Kidney tubule cell (primary cell): ENCODE measurements around the gene ARF4.
A peak's percentile ranks its signal among the peaks of the same experiment; 100 is the strongest.

ENCODE experiments used
- DNase-seq: peaks from one replicate; pipeline ENCODE4 v3.0.0-alpha.2; 2018; ENCODE audit warnings: low spot score

The ARF4 gene

GRCh38 chr3:57577801-57578200 lies 19.3 kb downstream of the ARF4 start:
- no peak for DNase-seq

GRCh38 chr3:57575966-57576626 lies 21.0 kb downstream of the ARF4 start:
- DNase-seq: no peak

GRCh38 chr3:57572096-57572495 lies 25.0 kb downstream of the ARF4 start:
- no peak for DNase-seq

GRCh38 chr3:57570878-57571277 lies 26.3 kb downstream of the ARF4 start:
- no peak for DNase-seq

GRCh38 chr3:57569859-57570450 lies 27.2 kb downstream of the ARF4 start:
- DNase-seq: no peak

GRCh38 chr3:57559526-57559925 lies 37.6 kb downstream of the ARF4 start:
- DNase-seq: peak; percentile 12

GRCh38 chr3:57557085-57557537 lies 40.0 kb downstream of the ARF4 start:
- DNase-seq: peak; percentile 53

- peak; percentile 48 for DNase-seq
Measured at GRCh38 chr3:57556459-57557084, 40.6 kb downstream of the ARF4 start.

- peak; percentile 95 for DNase-seq
Measured at GRCh38 chr3:57555738-57556458, 41.2 kb downstream of the ARF4 start, which contains the start of gene PDE12. Gene PDE12, plus strand, starts transcription at chr3:57556274. Its CDS starts 106 bp downstream, at chr3:57556380.

GRCh38 chr3:57555306-57555705 lies 41.8 kb downstream of the ARF4 start:
- no peak for DNase-seq

- DNase-seq: no peak
Measured at GRCh38 chr3:57546616-57547015, 50.5 kb downstream of the ARF4 start.

- DNase-seq: no peak
Measured at GRCh38 chr3:57545636-57546268, 51.4 kb downstream of the ARF4 start.

- peak; percentile 71 for DNase-seq
Measured at GRCh38 chr3:57544181-57545125, 52.7 kb downstream of the ARF4 start, which contains the start of gene DNAH12. Gene DNAH12, minus strand, starts transcription at chr3:57544344. Its CDS starts 1,474 bp downstream, at chr3:57542870.

- DNase-seq: no peak
Measured at GRCh38 chr3:57538465-57538864, 58.7 kb downstream of the ARF4 start.

- peak; percentile 41 for DNase-seq
Measured at GRCh38 chr3:57530071-57530608, 67.0 kb downstream of the ARF4 start.
